Measurements from ENCODE around the gene TOMT.

Gene TOMT, protein sequence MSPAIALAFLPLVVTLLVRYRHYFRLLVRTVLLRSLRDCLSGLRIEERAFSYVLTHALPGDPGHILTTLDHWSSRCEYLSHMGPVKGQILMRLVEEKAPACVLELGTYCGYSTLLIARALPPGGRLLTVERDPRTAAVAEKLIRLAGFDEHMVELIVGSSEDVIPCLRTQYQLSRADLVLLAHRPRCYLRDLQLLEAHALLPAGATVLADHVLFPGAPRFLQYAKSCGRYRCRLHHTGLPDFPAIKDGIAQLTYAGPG

DNA sequence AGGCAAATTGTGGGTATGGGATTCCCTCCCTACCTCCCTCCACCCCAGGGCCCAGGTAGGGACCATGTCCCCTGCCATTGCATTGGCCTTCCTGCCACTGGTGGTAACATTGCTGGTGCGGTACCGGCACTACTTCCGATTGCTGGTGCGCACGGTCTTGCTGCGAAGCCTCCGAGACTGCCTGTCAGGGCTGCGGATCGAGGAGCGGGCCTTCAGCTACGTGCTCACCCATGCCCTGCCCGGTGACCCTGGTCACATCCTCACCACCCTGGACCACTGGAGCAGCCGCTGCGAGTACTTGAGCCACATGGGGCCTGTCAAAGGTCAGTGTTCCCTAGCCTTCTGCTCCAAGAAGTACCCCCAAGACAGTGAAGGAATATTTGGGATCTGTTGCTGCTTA is at the start of gene TOMT:
TOMT (plus strand) TSS at position 37 of the 400 bp plus-strand sequence; CDS start at position 65, 28 bp downstream.
- DNase-seq: no peak

DNA sequence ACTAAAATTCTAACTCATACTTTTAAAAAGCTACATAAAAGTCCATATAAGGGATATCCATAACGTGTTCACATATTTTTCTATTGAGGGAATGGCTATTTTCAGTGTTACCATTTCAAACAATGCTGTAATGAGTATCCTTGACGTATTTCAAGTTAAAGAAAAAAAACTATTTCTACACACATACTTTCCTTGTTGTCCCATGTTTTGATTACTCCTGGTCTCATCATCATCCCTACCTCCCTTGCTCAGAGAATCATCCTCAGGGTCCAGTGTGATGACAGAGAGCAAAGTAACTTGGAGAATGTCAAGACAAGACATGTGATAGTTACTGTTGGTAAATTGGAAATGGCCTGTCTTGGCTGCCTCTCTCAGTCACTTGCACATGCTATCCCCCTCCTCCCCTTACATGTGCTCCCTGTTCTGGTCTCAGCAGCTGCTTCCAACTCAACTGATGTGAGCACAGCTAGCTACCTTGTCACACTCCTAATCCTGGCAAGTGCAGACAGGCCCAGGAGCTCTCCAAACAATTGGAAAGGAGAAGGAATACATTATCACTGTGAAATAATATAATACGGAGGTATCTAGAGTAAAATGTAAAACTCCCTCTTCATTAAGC is 47.2 kb upstream of the TOMT start:
- no peak for DNase-seq

DNA sequence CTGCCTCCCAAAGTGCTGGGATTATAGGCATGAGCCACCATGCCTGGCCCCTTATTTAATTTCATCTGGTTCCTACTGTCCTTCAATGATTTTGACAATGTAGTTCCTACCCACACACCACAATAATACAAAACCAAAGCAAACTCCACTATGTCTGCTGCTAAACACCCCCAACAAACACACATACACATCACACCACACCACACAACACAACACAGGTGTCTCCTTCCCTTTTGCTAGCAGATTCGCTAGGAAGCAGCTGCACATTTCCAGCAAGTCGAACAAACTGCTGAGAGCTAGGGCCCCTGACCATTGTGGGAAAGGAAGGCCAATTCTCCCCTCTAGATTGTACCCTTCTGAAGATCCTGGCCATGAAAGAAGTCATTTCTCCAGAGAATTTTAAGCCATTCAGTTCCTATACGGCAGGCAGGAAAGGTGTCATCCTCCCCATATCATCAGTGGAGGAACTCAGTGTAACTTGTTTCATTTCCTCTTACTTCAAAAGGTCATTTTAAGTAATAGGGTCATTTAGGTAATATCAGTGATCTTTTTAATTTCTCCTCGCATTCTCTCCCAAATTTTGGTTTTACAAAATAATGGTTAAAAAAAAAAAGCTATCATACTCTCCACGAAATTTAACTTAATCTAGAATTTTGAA is 43.9 kb upstream of the TOMT start:
- no peak for DNase-seq

DNA sequence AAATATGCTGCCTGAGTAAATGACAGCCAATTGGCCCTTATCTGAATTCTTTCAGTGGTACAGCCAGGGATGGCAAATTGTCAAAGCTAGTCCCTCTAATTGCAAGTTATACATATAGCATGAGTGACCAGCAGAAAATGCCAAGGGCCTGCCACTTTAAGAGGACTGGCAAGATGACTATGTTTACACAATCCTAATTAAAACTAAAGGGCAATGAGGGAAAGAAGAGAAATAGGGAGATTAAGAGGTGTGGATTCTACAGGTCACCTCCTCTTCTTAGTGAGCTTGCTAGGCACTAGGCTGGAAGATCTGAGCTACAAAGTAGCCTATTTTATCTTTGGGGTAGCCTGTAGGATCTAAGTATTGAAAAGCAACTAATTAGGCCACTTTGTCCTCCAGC is 38.9 kb upstream of the TOMT start:
- DNase-seq: no peak

DNA sequence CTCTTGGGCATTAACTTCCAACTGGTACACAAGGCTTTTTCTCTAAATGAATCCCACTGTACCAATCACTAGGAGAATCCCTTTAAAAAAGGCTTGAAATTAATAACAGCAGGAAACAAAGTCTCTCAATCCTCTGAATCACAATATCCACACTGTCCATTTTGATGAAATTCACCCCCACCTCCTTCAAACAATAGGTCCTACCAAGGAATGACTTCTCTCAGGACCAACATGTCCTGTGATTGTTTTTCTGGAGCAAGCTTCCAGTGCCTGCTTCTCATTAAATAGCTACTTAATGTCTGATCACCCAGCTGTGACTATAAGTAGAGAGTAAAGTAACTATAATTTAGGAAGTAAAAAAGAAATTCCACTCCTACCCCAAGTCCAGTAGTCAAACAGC is 38.5 kb upstream of the TOMT start:
- DNase-seq: no peak

DNA sequence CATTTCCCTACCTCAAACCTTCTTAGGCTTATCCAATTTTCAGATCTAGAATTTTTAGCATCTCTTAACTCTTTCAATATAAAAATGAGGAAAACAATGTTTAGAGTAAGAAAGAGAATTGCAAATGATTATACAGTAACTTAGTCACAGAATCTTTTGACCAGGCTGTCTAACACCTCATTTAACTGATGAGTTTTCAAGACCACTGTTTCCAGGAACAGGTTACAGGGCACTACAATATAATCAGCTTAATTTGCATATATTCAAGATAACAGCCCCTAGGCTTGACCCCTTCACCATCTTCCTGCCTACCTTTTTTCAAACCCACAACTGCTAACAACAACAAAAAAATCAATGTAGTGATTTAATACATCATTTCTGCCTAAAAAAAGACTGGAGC is 38.0 kb upstream of the TOMT start:
- DNase-seq: no peak

DNA sequence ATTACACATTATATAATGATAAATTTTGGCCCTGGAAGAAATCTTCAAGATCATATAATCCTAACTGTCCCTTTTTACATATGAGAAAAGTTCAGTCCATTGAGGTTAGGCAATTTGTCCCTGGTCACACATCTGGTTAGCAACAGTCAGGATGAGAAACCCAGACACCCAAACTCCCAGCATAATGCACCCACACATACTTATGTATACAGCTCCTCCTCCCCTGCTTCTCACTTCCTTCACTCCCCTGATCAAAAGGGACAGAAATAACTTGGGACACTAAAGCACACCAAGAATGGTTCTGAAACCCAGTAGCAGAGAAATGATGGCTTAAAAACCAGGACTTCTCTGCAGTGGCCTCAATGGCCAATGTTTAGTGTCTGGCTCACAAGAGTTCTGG is 36.5 kb upstream of the TOMT start:
- no peak for DNase-seq

DNA sequence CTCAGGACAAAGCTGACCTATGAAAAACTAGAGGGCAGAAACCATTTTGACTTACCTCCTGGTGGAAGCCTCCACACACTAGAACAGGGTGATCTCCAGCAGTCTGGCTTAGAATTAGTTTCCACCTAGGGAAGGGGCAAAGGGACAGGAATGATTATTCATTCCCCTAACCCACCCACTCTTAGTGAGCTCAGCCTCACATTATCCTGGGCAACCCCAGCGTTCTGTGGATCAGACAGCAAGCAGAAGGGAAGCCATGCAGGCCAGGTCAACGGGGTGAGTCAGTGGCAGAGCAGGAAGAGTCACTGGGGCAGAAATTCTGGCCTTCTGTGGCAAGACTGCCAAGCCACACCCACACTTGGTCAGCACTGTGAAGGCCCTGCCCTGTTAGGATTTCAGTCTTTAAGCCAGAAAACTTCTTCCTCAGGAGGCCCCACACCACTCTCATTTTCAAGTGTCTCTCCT is 35.9 kb upstream of the TOMT start:
- no peak for DNase-seq

DNA sequence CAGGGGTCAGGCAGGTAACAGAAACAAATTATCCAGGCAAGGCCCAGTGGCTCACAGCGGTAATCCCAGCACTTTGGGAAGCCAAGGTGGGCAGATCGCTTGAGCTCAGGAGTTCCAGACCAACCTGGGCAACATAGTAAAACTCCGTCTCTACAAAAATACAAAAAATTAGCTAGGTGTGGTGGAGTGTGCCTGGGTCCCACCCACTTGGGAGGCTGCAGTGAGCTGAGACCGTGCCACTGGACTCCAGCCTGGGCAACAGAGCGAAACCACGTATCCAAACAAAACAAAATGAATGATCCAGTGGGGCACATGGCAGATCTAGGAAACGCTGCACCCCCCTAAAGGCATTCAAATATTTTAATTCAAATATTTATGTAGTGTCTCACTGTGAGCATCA is 35.2 kb upstream of the TOMT start:
- DNase-seq: no peak

DNA sequence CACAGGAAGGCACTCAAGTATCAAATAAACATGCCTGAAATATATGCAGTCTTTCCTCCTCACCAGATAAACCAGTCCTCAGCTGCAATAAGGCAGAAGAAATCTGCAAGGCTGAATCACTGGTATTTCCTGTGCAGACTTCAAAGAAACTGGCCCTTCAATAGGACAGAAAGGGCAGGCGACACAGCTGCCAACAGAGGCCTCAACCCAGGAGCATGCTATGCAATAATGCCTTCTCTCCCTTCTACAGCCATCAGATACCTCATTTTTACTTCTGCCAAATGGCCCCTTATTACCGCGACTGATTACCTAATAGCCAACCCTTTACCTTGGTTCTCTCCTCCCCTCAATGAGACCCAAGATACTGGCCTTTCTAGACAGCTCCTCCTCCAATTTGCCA is 33.4 kb upstream of the TOMT start:
- no peak for DNase-seq

DNA sequence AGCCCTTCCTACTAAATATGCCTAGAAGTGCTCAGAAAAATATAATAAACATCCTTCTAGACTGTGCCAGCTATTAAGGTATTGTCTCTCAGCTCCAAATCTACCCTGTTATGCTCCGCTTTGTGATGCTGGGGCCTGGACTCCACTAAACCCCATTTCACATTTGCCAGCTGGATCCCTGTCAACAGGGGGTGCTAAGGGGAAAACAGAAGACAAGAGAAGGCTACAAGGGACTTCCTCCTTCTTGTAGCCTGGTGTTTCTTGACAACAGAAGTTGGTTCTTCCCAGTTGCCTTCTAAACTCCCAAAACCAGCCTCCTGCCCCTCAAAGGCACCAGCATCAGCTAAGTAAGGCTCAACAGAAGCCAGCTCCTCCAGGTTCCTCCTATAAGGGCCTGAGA is 30.6 kb upstream of the TOMT start:
- no peak for DNase-seq

DNA sequence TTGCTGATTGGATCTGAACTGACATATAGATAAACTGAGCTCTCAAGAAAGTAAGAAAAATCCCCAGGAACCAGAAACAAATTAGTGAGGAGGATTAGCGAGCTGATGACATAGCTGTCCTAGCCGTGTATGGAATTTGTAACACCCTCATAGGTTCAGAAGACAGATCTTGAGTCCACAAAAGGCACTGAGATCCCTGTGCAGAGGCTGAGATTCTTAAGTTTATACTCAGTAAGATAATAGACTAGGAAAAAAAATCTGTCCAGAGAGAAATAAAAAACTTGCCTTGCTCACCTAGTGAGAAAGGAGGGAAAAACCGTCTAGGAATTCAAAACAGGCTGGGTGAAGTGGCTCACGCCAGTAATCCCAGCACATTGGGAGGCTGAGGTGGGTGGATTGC is 30.0 kb upstream of the TOMT start:
- DNase-seq: no peak

DNA sequence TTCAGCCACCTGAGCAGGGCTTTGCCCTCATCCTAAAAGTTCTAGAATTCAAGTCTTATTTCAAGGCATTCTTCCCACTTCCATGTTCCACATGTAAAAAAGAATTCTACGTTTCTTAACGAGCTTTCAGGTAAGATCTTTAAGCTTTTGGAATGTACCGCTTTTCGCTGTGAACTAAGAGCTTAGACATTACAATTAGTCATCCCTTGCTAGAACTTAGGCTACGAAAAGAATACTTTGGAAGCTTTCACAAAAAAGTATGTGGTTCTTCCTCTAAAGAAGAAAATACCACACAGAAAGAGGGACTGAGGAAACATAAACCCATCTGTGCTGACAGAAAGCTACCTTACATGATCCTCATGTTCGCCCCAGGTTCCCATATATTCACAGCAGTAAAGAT is 27.2 kb upstream of the TOMT start:
- no peak for DNase-seq

DNA sequence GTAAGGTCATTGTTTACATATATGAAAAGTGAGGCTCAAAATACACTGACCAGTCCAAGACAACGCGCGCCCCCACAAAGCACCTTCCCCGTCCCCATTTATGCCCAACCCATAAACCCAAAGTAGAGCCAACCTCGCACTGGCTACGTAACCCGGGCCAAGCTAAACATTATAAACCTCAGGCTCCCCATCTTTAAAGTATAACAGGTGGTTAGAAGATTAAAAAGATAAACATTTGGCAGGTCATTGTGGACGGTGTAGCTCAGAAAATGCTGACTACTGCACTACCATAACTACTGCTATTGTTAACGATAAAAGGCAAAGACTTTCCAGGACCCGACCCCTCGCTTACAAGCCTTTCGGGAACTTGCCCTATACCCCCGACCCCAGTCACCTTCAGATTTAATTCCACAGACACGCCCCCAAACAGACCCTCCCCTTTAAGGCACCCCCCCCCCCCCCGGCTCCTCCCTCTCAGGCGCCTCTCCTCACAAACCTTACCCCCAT is 25.9 kb upstream of the TOMT start:
- DNase-seq: no peak

DNA sequence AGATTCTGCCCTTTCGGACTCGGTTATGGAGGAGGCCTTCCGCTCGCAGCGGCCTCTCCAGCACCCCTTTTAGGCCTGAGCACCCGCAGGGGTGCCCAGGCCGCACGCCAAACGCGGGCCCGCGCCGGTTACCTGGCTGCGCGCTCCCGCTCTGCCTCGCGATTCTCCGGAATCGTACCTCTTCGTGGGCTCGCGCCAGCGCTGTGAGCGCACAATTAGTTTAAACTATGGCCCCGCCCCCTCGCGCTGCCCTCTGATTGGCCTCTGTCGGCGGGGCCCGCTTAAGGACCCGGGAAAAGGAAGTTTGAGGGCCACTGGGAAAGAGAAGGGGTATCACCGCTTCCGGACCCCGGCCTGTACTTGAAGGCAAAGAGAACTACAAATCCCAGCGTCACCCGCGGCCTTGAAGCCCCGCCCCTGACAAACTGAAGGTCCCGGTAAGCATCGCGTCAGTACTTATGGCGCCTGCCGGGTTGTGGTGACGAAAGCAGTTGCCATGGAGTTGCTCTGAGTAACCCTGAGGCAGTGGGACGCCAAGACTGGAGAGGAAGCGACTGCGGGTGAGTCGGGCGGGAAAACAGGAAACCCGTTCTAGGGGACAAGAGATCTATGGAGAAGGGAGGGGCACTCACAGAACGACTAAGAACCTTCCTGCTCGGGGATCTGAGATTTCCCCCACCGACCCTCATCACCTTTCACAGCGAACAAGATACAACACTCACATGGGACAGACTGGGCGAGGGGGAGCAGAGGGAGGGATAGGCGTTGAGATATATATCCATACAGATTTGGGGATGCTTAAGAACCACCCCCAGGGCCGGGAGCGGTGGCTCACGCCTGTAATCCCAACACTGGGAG is 25.2 kb upstream of the TOMT start, which contains the start of the genes LRRC51 and NUMA1:
LRRC51 (plus strand) TSS at position 525 of the 858 bp plus-strand sequence. CDS start 8,234 bp downstream, outside the sequence.
NUMA1 (minus strand) TSS at position 217 of the 858 bp plus-strand sequence. CDS start 44,599 bp downstream, outside the sequence.
- peak; percentile 99 for DNase-seq

DNA sequence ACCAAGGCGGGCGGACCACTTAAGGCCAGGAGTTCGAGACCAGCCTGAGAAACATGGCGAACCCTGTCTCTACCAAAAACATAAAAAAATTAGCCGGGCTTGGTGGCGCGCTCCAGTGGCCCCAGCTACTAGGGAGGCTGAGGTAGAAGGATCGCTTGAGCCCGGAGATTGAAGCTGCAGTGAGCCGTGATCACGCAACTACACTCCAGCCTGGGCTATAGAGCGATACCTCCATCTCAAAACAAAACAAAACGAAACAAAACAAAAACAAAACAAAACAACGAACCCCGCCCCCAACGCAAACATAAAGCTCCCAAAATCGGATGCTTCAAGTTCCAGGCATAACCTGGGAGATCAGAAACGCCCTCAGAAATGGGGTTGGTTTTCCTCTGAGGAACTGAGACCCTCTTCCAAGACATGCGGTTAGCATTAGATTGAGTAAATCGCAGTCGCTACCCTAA is 24.5 kb upstream of the TOMT start:
- no peak for DNase-seq

DNA sequence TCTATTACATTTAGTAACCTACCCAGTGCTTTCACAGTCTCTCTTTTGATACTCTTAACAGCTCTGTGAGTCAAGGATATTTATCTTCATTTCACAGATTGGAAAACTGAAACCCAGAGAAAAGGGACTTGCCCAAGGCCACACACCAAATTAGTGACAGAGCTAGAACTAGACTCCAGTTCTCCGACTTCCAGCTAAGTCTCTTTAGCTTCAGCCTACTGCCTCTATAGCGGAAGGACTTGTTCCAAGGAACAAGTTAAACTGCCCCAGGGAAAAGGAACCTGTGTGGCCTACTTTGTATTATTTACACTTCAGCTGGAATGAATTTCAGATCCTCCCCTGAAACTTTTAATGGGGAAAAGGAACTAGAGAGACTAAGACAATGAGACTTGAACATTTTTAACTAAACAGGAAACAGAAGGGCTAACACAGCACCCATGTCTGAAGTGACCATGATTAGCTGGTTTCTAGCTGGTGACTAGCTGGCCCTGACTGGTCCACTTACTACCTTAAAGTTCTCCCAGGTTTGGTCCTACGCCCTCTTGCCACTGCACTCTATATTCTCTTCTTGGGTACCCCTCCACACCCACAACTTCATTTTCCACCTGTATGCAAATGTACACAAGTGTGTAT is 23.8 kb upstream of the TOMT start:
- no peak for DNase-seq

DNA sequence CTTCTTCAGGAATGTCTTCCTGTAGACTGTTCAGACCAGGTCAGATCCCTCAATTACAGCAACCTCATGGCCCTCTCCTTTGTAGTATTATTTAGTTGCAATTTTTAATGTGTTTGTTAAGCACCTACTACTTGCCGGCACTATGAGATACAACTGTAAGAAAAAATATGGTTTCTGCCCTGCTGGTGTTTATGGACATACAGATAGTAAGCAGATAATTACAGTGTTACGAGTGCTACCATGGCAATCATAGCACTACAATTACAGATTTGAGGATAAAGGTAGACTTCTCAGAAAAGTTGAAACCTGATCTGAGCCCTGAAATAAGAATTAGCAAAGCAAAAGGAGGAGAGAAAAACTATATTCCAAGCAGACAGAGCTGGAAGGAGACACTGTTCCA is 22.3 kb upstream of the TOMT start:
- no peak for DNase-seq

DNA sequence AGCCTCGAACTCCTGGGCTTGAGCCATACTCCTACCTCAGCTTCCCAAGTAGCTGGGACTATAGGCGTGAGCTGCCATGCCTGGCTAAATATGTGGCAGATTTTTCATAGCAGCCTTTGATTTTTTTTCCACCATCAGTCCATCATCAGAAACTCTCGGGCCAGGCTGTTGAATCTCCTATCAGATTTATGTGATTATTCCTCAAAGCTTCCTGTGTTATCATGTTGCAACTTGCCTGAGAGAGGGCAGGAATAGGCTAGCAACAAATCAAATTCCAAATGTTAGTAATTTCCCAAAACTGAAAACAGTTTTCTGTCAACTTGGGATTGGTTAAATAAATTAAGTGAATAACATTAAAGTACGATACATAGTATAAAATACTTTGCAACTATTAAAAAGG is 21.6 kb upstream of the TOMT start:
- no peak for DNase-seq

DNA sequence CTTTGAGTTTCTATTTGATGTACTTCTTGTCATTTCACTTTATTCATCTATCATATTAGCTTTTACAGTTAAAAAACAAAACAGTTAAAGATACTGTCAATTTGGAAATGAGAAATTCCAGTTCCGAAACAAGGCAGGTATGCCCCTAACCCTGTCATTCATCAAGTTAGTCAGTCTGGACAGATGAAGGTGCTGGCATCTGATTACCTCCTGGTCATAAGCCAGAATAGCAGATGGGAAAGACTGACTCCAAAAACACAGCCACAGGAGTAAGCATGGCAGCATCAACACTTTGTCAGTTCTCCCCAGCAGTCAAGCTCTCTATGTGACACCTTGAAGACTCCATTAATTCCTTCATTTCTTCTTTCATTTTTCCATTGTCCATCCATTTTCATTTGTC is 20.8 kb upstream of the TOMT start:
- DNase-seq: no peak

DNA sequence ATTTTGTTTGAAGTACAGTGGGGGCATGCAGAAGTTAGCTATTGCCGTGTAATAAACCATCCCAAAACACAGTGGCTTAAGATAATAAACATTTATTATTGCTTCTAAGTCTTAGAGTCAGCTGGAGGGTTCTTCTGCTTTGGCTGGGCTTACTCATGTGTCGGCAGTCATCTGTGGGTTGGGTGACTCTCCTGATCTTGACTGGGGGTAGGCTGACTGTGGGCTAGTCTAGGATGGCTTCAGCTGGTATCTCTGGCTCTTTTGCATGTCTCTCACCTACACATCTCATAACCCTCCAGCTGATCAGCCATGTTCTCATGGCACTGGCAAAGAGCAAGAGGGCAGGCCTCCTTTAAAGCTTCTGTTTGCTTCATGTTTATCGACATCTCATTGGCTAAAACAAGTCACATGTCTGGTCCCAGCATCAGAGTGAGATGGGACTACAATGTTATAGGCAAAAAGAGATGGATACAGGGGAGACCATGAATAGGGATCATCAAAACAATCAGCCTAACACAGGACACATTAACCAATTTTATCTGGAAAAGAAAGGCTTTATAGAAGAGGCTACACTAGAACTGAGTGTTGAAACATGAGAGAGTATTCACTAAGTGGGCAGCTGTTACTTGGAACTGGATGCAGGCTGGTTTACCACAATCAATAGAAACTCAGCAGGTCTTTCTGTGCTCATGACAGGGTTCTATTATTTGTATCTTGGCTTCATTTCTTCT is 19.9 kb upstream of the TOMT start:
- no peak for DNase-seq
